Mesodermal cell (in vitro differentiated cells): Measurements from ENCODE around the gene IRF9.

ENCODE experiments used
- H3K27ac ChIP-seq: 2 replicates; pipeline ENCODE4 v1.7.0; 2013; ENCODE audit warnings: mild to moderate bottlenecking, low read depth, low read length, moderate library complexity; ENCODE audit not compliant: severe bottlenecking
- H3K36me3 ChIP-seq: 2 replicates; pipeline ENCODE4 v1.7.1; 2013; ENCODE audit warnings: mild to moderate bottlenecking, low read length, moderate library complexity; ENCODE audit not compliant: control insufficient read depth, insufficient read depth
- H3K4me1 ChIP-seq: one replicate; pipeline ENCODE4 v1.7.1; 2013; ENCODE audit warnings: mild to moderate bottlenecking, low read length; ENCODE audit not compliant: insufficient read depth, control insufficient read depth, poor library complexity, severe bottlenecking
- H3K4me3 ChIP-seq: 2 replicates; pipeline ENCODE4 v1.7.0; 2013; ENCODE audit warnings: low read length, control low read depth, mild to moderate bottlenecking; ENCODE audit not compliant: insufficient read depth, poor library complexity, severe bottlenecking; ENCODE audit errors: extremely low read depth
- H3K9me3 ChIP-seq: 2 replicates; pipeline ENCODE4 v1.7.1; 2013; ENCODE audit warnings: mild to moderate bottlenecking, low read length, moderate library complexity; ENCODE audit not compliant: control insufficient read depth
- WGBS, 2 experiments: methylation state at CpG; one replicate each; pipeline ENCODE4 v1.1.5; 2013; ENCODE audit warnings: missing lambda C conversion rate in 2 of 2; ENCODE audit not compliant: insufficient coverage in 2 of 2; 5-methylcytosine and 5-hydroxymethylcytosine counted together

The IRF9 gene

DNA sequence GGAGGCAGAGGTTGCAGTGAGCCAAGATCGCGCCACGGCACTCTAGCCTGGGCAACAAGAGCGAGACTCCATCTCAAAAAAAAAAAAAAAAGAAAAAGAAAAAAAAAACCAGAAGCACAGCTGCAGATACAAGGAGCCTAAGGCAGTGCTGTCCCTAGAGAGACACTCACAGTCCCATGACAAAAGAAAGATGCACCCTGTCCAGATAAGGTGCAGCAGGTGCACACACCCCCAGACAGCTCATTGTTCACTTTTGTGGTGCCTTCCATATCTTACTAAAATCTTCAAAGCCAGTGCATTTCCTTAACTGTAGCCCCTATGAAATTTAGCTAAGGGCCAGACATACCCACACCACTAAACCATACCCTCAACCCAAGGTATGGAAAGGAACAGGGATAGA lies 38.6 kb upstream of the IRF9 start:
- no peaks in the 10 kb centered on the region for H3K4me1 ChIP-seq
- no CpG with 5 or more reads among the region's 4 CpGs for WGBS, 2 experiments
- peaks cover 37% of the 10 kb centered on the region for H3K36me3 ChIP-seq

DNA sequence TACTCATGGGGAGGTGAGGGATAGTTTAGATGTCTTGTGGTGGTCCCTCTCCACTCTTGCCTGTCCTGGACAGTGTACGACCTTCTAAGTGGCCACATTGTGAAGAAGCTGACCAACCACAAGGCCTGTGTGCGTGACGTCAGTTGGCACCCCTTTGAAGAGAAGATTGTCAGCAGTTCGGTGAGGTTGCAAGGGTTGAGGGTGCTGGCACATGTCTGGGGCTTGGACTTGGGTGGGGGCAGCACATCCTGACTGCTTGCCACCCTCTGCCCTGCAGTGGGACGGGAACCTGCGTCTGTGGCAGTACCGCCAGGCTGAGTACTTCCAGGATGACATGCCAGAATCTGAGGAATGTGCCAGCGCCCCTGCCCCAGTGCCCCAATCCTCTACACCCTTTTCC lies 38.2 kb upstream of the IRF9 start:
- Histone ChIP-seq H3K4me1 (no peaks in the 10 kb centered on the region), H3K36me3 (peaks cover 32% of the 10 kb centered on the region), H3K27ac (no peak overlapping the region), H3K9me3 (no peaks in the 10 kb centered on the region), H3K4me3 (no peak overlapping the region)
- WGBS, 2 experiments = 92 to 93% methylated on average over 5 to 7 of the region's 8 CpGs

More for the DNA sequence above, 38.6 kb upstream of the IRF9 start:
- H3K27ac ChIP-seq = no peak overlapping the region
- H3K9me3 ChIP-seq = no peaks in the 10 kb centered on the region
- no peak overlapping the region for H3K4me3 ChIP-seq

DNA sequence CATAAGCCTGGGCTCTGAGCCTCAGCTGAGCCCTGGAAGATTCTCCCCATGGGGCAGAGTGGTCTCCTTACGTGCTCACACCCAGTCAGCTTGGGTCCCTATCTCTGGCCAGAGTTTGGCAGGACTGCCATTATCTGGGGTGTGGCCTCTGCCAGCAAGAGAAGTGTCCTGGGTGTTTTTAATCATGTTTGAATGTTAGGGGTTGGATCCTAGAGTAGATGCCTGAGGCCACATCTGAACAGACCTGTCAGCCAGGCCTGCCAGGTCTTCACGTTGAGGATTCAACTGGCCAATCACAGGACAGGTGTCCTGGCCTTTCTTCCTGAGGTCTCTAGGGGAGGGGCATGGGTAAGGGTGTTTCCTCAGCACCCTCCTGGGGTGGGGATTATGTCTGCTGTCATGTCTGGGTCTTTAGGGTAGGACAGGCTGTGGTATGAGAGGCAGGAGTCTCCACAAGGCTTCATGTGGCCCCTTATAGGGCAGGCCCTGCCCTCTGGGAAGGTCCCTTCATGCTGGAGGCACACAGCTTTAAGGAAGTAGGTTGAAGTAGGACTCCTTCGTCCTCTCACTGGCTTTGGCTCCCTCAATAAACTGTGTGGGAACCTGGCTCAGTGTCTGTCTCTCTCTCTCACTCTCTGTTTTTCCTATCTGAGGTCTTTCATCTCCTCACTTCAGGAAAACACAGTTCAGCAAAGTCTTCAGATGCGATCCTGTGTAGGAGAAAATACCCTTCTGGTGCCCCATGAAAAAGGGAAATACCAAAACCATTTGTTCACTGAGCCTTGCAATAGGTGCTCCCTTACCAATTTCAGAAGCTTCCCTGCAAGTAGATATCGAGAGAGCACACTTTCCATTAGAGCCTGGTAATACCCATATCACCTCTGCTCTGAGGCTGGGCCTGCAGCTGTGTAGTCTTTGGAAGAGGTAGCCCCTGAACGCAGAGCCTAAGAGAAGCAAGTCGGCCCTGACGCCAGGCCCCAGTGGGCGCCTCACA lies 37.3 kb upstream of the IRF9 start:
- Histone ChIP-seq H3K4me3 (no peak overlapping the region), H3K27ac (no peak overlapping the region), H3K9me3 (no peaks in the 10 kb centered on the region), H3K36me3 (peaks cover 24% of the 10 kb centered on the region), H3K4me1 (no peaks in the 10 kb centered on the region)
- 93% methylated on average over 5 to 9 of the region's 9 CpGs for WGBS, 2 experiments

DNA sequence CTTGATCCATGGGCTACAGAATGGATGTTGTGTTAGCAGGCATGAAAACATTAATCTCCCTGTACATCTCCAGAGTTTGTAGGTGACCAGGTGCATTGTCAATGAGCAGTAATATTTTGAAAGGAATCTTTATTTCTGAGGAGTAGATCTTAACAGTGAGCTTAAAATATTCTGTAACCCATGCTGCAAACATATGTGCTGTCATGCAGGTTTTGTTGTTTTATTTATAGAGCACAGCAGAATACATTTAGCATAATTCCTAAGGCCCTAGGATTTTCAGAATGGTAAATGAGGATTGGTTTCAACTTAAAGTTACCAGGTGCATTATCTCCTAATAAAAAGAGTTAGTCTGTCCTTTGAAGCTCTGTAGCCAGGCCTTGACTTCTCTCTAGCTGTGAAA lies 34.1 kb upstream of the IRF9 start:
- Histone ChIP-seq H3K9me3 (no peaks in the 10 kb centered on the region), H3K27ac (no peak overlapping the region), H3K4me1 (no peaks in the 10 kb centered on the region), H3K4me3 (no peak overlapping the region), H3K36me3 (peaks cover 2% of the 10 kb centered on the region)

DNA sequence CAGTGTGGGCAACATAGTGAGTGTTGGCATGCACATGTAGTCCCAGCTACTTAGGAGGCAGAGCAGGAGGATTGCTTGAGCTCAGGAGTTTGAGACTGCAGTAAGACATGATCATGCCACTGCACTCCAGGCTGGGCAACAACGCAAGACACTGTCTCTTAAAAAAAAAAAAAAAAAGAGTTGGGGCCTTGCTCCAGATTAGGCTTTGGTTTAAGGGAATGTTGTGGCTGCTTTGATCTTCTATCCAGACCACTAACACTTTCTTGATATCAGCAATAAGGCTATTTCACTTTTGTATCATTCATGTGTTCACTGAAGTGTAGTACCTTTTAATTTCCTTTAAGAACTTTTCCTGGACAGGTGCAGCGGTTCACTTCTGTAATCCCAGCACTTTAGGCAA lies 33.4 kb upstream of the IRF9 start:
- no peak overlapping the region for H3K4me3 ChIP-seq
- H3K9me3 ChIP-seq = no peaks in the 10 kb centered on the region
- no peak overlapping the region for H3K27ac ChIP-seq
- H3K4me1 ChIP-seq = no peaks in the 10 kb centered on the region
- WGBS, 2 experiments = 92 to 100% methylated on average over 1 to 2 of the region's 2 CpGs
- peaks cover 2% of the 10 kb centered on the region for H3K36me3 ChIP-seq

DNA sequence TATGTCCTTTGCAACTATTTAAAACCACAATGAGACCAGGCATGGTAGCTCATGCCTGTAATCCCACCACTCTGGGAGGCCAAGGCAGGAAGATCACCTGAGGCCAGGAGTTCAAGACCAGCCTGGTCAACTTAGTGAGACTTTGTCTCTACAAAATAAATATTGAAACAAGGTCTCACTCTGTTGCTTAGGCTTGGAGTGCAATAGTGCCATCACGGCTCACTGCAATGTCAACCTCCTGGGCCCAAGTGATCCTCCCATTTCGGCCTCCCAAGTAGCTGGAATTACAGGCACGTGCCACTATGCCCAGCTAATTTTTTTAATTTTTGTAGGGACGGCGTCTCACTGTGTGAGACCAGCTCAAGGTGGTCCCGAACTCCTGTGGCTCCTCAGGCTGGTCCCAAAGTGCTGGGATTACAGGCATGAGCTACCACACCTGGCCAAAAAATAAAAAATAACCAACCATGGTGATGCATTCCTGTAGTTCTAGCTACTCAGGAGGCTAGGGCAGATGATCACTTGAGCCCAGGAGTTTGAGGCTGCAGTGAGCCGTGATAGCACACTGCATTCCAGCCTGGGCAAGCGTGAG lies 31.6 kb upstream of the IRF9 start:
- H3K4me3 ChIP-seq = no peak overlapping the region
- no peaks in the 10 kb centered on the region for H3K9me3 ChIP-seq
- no peaks in the 10 kb centered on the region for H3K36me3 ChIP-seq
- H3K27ac ChIP-seq = no peak overlapping the region
- WGBS, 2 experiments = 88 to 97% methylated on average over 6 of the region's 8 CpGs
- no peaks in the 10 kb centered on the region for H3K4me1 ChIP-seq

DNA sequence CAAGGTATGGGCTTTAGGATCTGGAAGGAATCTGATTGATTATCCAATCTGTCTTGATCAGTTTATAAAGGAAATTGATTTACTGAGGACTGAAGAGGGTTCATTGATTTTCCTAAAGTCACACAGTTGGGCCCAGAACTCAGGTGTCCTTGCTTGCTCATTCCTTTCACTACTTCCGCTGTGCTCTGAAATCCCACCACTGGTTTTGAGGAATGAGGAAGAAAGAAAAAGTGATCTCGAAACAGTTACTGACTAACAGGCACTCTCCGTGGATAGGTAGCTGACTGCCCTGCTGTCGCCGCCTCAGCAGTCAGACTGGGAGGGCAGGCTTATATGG lies 30.7 kb upstream of the IRF9 start, which contains the start of gene FITM1:
Gene FITM1, plus strand, starts transcription at position 280 of the 337 bp plus-strand sequence. CDS start 905 bp downstream, outside the sequence.
- Histone ChIP-seq H3K9me3 (no peaks in the 10 kb centered on the region), H3K36me3 (no peaks in the 10 kb centered on the region), H3K4me1 (no peaks in the 10 kb centered on the region), H3K27ac (no peak within 1 kb of the TSS), H3K4me3 (no peak within 1 kb of the TSS)
- WGBS, 2 experiments = 90 to 92% methylated on average over 3 to 4 of the region's 5 CpGs

DNA sequence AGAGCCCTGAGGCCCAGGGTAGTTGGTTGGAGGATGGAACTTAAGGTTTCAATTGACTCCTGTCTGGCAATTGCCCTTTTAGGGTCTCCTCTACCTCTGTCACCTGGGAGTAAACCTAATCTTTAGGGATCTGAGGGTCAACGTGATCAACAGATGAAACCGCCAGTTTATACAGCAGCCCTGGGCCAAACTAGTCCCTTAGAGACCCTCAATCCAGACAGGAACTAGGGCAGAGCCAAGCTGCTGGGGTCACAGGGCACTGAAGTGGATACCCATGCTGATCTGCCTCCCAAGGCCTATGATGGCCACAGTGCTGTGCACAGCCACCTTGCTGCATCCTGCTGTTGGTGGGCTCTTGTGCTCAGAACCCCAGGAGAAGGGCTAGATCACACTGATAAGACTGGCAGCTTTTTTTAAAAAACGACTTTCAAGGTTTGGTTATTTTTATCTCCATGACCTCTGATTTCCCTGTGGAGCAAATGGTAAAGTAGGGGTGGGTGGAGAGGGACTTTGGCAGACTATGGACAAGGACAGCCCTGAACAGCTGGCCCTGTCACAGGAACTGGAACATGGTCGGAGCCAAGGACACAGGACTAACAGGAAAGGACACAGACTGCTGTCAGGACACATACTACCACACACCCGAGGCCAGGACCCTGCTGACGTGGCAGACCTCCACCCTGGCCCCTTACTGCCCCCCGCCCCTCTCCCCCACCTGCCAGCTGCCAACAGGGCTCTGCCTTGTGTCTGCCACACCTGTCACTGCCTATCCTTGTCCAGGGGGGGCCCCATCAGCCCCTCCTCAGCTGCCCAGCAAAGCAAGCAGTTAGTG lies 30.1 kb upstream of the IRF9 start:
- Histone ChIP-seq H3K36me3 (no peaks in the 10 kb centered on the region), H3K9me3 (no peaks in the 10 kb centered on the region), H3K27ac (no peak overlapping the region), H3K4me3 (no peak overlapping the region), H3K4me1 (no peaks in the 10 kb centered on the region)
- WGBS, 2 experiments = 75 to 80% methylated on average over 2 to 6 of the region's 7 CpGs

DNA sequence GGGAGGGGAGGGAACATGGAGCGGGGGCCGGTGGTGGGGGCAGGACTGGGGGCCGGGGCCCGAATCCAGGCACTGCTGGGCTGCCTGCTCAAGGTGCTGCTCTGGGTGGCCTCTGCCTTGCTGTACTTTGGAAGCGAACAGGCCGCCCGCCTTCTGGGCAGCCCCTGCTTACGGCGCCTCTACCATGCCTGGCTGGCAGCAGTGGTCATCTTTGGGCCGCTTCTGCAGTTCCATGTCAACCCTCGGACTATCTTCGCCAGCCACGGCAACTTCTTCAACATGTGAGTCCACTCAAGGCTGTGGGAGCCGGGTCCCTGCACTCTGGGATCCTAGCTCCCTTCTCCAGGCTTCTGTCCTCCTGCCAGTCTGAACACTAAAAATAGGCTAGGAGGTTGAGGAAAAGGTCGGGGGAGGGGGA lies 29.5 kb upstream of the IRF9 start:
- H3K36me3 ChIP-seq = no peaks in the 10 kb centered on the region
- 92% methylated on average over 12 to 15 of the region's 15 CpGs for WGBS, 2 experiments
- H3K27ac ChIP-seq = no peak overlapping the region

DNA sequence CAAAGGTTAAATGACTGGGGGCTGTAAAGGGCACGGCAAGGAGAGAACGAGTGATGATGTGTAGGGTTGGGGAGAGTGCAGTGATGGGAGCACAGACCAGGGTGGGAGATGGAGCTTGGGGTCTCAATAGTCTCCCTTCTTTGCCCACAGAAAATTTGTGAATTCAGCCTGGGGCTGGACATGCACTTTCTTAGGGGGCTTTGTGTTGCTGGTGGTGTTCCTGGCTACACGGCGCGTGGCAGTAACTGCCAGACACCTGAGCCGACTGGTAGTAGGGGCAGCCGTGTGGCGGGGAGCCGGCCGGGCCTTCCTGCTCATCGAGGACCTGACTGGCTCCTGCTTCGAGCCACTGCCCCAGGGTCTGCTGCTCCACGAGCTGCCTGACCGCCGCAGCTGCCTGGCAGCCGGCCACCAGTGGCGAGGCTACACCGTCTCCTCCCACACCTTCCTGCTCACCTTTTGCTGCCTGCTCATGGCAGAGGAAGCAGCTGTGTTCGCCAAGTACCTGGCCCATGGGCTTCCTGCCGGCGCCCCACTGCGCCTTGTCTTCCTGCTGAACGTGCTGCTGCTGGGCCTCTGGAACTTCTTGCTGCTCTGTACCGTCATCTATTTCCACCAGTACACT lies 28.9 kb upstream of the IRF9 start:
- Histone ChIP-seq H3K4me3 (no peak overlapping the region), H3K9me3 (no peaks in the 10 kb centered on the region), H3K27ac (no peak overlapping the region), H3K36me3 (no peaks in the 10 kb centered on the region), H3K4me1 (peaks cover 2% of the 10 kb centered on the region)
- WGBS, 2 experiments = 87 to 92% methylated on average over 23 to 24 of the region's 24 CpGs

More for the DNA sequence above, 29.5 kb upstream of the IRF9 start:
- H3K4me3 ChIP-seq = no peak overlapping the region
- H3K9me3 ChIP-seq = no peaks in the 10 kb centered on the region
- H3K4me1 ChIP-seq = peaks cover under 1% of the 10 kb centered on the region
